HG02759 (cell line): ENCODE measurements around the gene PLEKHN1.

Experiments
- ATAC-seq: cut with Tn5 transposase; IDR thresholded peaks from one replicate; pipeline ENCODE4 v1.9.1; 2021; ENCODE audit warnings: mild to moderate bottlenecking, moderate library complexity; ENCODE audit not compliant: unreplicated experiment

The PLEKHN1 gene

GRCh38 chr1:929712-930632 is 36.3 kb upstream of the PLEKHN1 start:
- no peak for ATAC-seq

DNA sequence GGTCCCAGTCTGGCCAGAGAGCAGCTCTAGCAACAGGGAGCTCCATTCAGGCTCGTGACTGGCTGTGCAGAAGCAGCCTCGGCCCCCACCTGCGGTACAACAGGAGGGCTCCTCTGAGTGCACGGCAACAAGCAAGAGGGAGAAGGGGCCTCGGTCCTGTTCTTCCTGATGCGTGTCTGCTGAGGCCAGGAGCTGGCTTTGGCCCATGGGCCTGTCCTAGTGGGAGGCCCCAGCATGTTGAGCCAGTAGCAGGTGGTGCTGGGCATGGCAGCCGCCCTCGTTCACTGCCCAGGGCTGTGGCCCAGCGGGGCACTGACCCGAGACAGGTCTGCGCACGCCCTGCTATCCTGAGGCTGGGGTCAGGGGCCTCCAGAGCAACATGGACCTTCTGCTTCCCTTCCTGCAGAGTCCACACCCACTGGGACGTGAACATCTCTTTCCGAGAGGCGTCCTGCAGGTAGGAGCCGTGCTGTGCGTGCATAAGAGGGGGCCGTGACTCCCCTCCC is 35.6 kb upstream of the PLEKHN1 start:
- no peak for ATAC-seq

GRCh38 chr1:931380-932172 is 34.7 kb upstream of the PLEKHN1 start:
- no peak for ATAC-seq

DNA sequence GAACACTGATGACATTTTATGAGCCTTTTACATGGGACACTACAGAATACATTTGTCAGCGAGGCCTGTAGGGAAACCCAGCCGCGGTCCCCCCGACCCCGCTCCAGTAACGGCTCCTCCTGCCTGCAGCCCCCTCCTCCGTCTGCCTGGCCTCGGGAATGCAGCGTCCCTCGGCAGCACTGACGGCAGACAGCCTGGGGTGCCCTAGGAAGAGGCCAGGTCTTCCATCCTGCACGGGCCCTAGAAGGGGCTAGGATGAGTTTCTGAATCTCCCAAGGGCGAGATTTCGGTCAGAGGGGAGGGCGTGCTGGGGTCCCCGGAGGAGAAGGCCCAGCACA is 34.1 kb upstream of the PLEKHN1 start:
- ATAC-seq, result no peak

- no peak for ATAC-seq
Observed at GRCh38 chr1:932776-933602, 33.3 kb upstream of the PLEKHN1 start.

GRCh38 chr1:933603-933940 is 32.7 kb upstream of the PLEKHN1 start:
- ATAC-seq, result no peak

DNA sequence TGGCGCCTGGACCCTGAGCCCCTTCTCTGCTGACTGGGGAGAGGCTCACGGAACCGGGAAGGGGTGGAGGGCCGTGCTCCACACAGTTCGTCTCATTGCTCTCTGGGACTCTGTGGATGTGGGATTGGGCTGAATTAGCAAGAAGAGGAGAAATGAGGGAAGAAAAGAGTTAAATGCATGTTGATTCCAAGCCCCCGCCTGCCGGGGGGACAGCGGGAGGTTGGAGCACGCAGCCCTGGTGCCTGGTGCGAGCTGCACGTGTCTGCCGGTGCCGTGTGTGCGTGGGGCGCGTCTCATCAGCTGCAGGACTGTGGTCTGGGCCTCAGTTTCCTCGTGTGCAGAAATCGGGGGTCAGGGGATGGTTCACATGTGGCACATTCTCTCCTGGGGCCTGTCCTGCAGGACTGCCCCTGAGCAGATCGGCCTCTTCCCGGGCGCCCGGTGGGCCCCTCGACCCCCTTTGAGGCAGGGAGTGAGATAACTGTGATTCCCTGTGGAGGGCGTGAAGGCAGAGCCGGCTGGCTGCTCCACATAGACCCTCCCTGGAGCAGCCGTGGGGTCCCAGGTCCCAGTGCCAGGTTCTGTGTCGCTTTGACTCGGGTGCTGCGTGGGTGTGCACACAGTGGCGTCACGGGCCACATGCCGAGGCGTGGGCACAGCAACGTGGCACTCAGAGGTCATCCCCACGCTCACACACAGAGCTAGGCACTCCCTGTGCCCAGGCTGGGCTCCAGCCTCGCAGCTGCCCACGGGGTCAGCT is 31.1 kb upstream of the PLEKHN1 start:
- no peak for ATAC-seq

DNA sequence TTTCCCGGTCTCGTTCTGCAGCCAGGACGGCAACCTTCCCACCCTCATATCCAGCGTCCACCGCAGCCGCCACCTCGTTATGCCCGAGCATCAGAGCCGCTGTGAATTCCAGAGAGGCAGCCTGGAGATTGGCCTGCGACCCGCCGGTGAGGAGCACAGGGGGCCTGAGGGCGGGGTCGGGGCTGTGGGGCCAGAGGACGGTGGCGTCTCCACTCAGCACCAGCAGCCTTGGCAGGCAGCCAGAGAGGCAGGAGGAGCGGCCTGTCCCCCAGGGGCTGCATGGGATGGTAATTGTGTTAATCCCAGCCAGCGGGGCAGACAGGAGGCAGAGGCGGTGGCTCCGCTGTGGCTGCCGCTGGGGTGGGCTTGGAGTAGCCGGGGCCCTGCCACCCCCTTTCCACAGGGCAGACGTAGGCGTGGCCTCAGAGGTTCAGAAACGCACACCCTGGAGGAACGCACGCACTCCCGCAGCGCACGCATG is 30.5 kb upstream of the PLEKHN1 start:
- no peak for ATAC-seq

DNA sequence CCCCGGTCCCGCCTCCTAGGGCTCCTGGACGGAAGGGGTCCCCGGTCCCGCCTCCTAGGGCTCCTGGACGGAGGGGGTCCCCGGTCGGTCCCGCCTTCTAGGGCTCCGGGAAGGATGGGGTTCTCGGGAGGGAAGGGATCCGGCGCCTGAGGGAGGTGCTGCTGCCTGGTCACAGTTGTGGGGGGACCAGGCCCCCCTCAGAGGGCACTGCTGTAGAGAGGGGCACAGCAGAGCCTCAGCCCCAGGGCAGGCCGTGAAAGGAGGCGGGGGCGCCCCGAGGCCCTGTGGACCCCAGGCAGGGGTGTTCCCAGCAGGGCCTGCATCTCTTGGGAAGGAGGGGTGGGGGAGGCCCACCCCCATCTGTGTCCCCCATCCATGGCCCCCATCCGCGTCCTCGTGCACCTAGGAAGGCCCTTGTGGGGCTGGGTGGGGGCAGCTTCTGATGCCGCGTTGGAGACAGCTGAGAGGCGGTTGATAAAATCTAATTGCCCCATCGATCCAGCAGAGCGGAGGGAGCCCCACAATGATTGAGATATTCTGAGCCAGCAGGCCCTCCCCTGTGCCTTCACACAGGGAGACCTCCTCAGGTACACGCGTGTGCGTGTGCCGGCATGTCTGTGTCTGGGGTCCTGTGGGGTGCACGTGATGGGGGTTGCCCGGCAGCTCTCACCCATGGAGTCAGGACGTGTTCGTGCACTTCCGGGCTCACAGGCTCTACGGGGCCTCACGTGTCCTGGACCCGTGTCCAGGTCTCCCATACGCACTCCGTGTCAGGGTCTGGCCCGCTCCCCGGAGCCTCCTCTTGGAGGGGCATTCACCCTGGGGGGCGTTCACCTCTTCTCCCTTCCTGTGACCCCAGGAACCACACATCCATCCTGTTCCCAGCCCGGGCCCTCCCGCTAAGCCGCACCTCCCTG is 29.7 kb upstream of the PLEKHN1 start:
- no peak for ATAC-seq

DNA sequence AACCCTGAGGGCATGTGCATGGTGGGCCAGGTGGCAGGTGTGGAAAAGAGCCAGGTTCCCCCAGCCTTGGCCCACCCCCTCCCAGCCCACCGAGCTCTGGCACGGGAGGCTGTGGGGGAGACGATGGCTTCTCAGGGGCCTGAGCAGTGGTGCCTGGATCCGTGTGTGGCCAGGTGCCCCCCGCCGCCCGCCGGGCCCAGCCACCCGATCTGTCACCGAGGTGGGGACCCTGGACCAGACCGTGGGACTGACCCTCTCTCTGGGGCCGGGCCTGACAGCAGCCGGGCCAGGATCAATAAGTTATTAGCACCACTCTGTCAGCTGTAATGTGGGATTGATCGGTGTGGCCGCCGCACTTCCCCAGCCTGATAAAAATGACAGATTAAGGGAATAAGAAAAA is 28.8 kb upstream of the PLEKHN1 start:
- ATAC-seq, result no peak

DNA sequence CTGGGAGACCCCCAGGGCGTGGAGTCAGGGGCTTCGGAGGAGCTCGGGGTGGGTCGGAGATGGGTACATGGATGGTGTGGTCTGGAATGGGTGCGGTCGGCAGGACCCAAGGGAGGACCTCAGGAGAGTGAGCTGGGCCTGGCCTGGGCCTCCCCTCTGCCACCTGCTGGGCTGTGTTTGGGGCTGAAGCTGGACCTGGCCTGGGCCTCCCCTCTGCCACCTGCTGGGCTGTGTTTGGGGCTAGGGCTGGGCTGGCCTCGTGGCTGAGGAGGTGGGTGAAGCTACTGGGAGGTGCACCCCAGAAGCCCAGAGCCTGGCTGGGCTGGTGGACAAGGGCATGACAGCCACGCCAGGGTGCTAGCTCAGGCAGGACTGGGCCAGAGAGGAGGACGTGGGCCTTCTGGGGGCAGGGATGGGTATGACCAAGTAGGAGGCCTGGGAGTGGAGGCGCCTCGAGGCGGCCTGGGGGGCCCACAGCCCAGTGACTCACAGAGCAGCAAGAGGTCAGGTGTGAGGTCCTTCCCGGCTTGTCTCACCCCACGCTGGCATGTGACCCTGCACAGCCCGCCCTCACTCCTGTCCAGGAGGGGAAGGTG is 28.1 kb upstream of the PLEKHN1 start:
- ATAC-seq, result no peak

DNA sequence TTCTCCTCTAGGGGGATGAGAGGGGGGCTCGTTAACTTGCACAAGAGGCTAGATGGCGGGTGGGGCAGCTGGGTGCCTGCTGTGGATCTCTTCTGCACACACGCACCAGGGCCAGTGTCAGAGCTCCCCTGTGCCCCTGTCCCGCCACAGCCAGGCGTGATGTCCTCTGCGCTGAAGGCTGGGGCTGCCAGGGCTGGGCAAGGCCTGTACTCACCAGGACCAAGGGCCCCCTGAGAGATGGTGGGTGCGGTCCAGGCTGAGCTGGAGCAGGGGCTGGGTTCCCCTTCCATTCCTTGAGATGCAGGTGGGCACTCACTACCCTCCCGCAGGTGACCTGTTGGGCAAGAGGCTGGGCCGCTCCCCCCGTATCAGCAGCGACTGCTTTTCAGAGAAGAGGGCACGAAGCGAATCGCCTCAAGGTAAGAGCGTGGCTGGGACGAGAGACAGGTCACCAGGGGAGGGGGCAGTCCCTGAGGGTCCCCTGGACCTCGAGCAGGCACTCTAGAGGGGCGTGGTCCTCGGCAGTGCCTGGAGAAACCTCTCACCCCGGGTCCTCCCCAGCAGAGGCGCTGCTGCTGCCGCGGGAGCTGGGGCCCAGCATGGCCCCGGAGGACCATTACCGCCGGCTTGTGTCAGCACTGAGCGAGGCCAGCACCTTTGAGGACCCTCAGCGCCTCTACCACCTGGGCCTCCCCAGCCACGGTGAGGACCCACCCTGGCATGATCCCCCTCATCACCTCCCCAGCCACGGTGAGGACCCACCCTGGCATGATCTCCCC is 27.4 kb upstream of the PLEKHN1 start:
- ATAC-seq, result no peak

- ATAC-seq, result no peak
Observed at GRCh38 chr1:939511-940106, 26.7 kb upstream of the PLEKHN1 start.

DNA sequence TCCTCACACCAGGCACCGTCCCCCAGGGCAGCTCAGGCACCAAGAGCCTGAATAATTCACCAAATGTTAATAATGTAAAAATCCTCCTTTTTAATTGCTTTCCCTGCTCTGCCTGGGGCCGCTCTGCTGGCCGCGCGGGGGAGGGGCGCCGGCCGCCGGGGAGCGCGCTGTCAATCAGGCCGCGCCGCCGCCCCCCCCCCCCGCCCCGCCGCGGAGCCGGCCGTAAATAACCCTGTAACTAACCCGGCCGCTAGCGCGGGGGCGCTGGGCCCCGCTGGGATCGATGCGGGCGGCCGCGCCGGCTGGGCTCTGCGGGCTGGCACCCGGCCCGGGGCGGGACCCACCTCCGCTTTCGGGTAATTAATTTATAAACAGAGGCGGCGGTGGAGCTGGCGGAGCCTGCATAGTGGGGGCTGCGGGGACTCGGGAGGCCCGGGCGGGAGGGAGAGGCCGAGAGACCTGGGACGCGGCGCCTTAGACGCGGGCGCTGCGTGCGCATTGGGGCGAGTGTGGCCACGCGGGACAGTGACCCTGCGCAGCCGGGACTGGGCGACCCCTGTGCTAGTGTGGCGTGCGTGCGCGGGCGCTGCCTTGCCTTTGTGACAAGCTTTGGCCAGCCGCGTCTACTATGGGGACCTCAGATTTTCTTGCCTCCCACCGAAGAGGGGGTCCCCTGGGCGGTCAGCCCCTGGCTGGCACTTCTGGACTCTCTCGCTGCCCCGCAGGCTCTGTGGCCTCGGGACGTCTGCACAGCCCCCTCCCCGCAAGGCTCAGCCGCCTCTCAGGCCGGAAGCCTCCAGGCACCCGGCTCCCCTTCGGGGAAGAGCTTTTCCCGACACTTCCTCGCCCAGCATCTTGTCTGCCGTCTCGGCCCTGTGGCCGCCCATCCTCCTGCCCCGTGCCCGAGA is 25.9 kb upstream of the PLEKHN1 start:
- no peak for ATAC-seq

DNA sequence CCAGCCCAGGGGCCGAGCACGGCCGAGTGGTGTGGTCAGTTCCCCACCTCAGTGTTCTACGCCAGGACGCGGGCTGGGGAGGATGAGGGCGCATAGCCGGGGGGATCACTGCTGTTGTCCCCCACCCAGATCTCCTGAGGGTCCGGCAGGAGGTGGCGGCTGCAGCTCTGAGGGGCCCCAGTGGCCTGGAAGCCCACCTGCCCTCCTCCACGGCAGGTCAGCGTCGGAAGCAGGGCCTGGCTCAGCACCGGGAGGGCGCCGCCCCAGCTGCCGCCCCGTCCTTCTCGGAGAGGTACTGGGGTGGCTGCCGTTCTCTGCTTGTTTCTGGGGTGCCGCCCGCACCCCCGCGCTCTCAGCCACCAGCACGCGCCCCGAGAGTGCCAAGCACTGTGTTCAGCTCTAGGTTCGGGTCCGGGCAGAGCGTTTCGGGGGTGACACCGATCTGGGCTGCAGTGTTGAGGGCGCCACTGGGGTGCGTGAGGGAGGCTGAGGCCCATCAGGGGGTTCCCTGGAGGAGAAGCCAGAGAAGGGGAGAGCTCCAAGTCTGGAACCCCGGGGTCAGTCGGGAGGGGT is 25.2 kb upstream of the PLEKHN1 start:
- no peak for ATAC-seq

DNA sequence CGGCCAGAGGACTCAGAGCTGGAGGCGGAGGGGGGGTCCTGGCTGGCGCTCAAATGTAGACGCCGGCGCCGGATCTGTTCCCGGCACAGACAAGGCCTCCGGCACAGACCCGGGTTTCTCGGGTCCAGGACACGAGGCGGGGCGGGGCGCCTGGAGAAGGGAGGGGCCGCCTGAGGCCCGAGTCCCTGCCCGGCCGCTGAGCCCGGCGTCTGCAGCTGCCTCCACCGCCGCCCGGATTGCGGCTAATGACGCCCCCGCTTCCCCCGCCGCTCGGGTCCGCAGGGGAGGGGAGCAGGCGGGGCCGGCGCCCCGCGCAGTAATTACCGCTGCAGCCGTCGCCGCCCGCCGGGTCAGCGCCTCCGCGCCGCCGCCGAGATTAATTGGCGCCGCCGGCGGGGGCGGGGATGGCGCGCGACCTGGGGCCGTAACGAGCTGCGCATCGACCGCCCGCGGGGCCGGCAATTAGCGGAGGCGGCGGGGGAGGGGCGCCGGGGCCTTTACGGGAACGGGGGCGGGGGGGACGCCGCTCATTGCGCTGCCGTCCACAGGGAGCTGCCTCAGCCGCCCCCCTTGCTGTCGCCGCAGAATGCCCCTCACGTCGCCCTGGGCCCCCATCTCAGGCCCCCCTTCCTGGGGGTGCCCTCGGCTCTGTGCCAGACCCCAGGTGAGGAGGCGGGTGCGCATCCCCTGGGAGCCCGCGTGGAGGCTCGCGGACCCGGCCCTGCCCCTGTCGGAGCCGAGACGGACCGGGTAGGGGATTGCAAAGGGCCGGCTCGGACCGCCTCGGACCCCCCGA is 24.5 kb upstream of the PLEKHN1 start:
- ATAC-seq, result no peak
